ENCODE measurements around the gene LOXL3.
"Not testable (repeated sequence)": the region's sequence is repeated elsewhere in the genome, so short reads cannot be mapped to it uniquely, and the experiment has no call there.

The LOXL3 gene

GRCh38 chr2:74483675-74484164, 70.0 kb downstream of the LOXL3 start:
- not testable (repeated sequence) for DNase-seq

DNA sequence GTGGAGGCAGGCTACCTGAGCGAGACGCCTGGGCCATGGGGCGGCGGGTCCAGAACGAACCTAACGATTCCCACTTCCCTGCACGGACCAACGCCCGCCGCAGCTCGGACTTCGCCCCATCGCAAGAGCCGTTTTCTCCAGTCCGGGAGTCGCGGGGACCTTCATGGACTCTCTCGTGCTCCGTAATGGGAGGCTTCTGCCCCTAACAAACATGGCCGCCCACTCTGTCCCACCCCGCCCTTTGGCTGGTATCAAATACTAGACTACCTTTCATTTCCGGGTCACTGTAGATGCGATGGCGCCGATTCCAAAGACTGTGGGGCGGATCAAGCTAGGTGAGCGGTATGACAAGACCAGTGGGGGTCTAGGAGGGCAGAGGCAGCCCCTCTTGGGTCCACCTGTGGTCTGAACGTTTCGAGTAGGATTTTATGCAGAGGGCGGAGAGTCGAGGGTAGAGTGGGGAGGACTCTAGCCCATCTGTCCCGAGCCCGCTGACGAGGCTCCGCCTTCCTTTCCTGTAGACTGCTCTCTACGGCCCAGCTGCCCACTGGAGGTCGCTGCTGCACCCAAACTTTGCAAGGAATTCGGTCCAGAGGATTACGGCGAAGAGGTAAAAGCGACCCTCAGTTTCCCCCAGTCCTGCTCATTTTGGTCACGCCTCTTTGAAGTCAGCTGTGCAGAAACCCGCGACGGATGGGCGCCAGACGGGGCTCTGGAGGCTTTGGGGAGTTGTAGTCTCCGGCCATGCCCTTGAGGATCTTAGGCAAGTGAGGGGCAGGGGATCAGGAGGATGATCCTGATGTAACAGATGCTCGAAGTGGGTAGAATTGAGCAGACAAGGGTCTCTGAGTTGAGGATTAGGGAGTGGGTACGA, 70.7 kb downstream of the LOXL3 start, which contains the start of the genes CCDC142 and TTC31:
Gene CCDC142 (minus strand): TSS at position 198 of the 874 bp plus-strand sequence. CDS start 161 bp downstream, at position 37.
Gene TTC31 (plus strand): TSS at position 281 of the 874 bp plus-strand sequence. CDS start 15 bp downstream, at position 296.
- peak; percentile 89 for DNase-seq
